Calu3 (cell line): ENCODE results near the gene LSS. TPM values are rescaled to one million over a fixed set of nuclear protein-coding genes. Genes with fewer than 3 reads are reported as not detected.

ENCODE experiments used
- BruUV-seq: library from RNA; stranded (reverse); fragments of 400-500 nt; replicated peaks from 2 replicates; lab custom pipeline; 2021; lab: Mats Ljungman, UMichigan
- CTCF ChIA-PET: fragments of 300-600 bp; sonication (Branson Sonifier 250); formaldehyde crosslinking; loops from one replicate; lab custom pipeline; 2022; ENCODE audit warnings: antibody characterized with exemption; lab: Charles Lee
- DNase-seq: peaks from one replicate; pipeline ENCODE4 v3.0.0; 2022
- H3K27ac Mint-ChIP-seq: one replicate; pipeline ENCODE4 v1.8.0; 2022; ENCODE audit warnings: mixed read lengths; ENCODE audit not compliant: unreplicated experiment
- H3K27me3 Mint-ChIP-seq: one replicate; pipeline ENCODE4 v1.8.0; 2022; ENCODE audit warnings: mixed read lengths; ENCODE audit not compliant: unreplicated experiment
- H3K36me3 Mint-ChIP-seq: one replicate; pipeline ENCODE4 v1.8.0; 2022; ENCODE audit warnings: mild to moderate bottlenecking, moderate library complexity, mixed read lengths; ENCODE audit not compliant: insufficient read depth, unreplicated experiment
- H3K4me1 Mint-ChIP-seq: one replicate; pipeline ENCODE4 v1.8.0; 2022; ENCODE audit warnings: mild to moderate bottlenecking, low read depth, mixed read lengths; ENCODE audit not compliant: unreplicated experiment
- H3K4me3 Mint-ChIP-seq: one replicate; pipeline ENCODE4 v1.8.0; 2022; ENCODE audit warnings: mild to moderate bottlenecking, low read depth, moderate library complexity, mixed read lengths; ENCODE audit not compliant: unreplicated experiment
- H3K9me3 Mint-ChIP-seq: one replicate; pipeline ENCODE4 v1.8.0; 2022; ENCODE audit warnings: low read depth, mixed read lengths; ENCODE audit not compliant: unreplicated experiment
- intact Hi-C: fragments of 100-400 bp; cut with micrococcal nuclease; formaldehyde crosslinking; loops from one replicate; pipeline ENCODE4 v1.10.0; 2022; ENCODE audit not compliant: unreplicated experiment
- total RNA-seq: library from RNA; stranded (reverse); gene quantifications from 2 replicates; pipeline ENCODE4 v1.2.3, GENCODE V29; 2022
- TF ChIP-seq, protein P1 (sequence below): fragments of 200-600 bp; IDR thresholded peaks from one replicate; pipeline ENCODE4 v1.8.0; 2022; ENCODE audit warnings: antibody characterized with exemption; ENCODE audit not compliant: unreplicated experiment

The LSS gene
- total RNA-seq, 1 experiment from 2014 or later = 55.1 TPM

DNA sequence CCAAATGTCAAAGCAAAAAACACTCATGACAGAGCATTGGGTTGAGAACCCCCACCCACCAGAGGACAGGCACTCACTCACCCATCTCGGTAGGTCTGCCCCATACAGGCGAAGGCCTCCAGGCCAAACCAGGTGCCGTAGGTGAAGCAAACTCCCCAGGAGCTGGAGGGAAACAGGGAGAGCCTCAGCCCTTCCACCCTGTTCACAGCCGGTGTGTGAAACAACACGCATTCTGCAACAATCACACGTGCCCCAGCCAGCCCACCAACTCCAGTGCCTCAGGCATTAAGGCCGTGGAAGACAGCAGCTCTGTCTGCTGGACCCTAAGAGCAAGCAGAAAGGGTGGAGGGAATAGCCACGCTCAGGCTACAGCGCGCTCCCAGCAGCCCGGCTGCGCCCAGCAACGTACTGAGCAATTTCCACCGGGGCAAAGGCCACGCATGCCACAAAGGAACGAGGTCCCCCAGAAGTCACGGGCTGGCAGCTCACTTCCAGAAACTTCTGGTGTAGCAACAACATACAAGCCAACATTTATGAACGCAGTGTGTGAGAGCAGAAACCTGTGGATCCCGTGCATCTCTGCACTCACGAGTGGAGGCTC is 32.9 kb downstream of the LSS start:
- no peaks in the 10 kb centered on the region for H3K4me1 Mint-ChIP-seq
- intact Hi-C loops = no loop called here
- TF ChIP-seq, protein P1, sequence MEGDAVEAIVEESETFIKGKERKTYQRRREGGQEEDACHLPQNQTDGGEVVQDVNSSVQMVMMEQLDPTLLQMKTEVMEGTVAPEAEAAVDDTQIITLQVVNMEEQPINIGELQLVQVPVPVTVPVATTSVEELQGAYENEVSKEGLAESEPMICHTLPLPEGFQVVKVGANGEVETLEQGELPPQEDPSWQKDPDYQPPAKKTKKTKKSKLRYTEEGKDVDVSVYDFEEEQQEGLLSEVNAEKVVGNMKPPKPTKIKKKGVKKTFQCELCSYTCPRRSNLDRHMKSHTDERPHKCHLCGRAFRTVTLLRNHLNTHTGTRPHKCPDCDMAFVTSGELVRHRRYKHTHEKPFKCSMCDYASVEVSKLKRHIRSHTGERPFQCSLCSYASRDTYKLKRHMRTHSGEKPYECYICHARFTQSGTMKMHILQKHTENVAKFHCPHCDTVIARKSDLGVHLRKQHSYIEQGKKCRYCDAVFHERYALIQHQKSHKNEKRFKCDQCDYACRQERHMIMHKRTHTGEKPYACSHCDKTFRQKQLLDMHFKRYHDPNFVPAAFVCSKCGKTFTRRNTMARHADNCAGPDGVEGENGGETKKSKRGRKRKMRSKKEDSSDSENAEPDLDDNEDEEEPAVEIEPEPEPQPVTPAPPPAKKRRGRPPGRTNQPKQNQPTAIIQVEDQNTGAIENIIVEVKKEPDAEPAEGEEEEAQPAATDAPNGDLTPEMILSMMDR = no peak
- no peak overlapping the region for H3K27ac Mint-ChIP-seq
- CTCF ChIA-PET = interaction anchor here (0.6 kb wide), 1 partner anchor 66 kb away, joined by 3 read pairs; no protein-coding TSS in a partner anchor
- H3K9me3 Mint-ChIP-seq = no peaks in the 10 kb centered on the region
- DNase-seq = no peak
- BruUV-seq = no TSS peak
- peaks cover 33% of the 10 kb centered on the region for H3K36me3 Mint-ChIP-seq
- H3K4me3 Mint-ChIP-seq = no peak overlapping the region
- no peaks in the 10 kb centered on the region for H3K27me3 Mint-ChIP-seq

DNA sequence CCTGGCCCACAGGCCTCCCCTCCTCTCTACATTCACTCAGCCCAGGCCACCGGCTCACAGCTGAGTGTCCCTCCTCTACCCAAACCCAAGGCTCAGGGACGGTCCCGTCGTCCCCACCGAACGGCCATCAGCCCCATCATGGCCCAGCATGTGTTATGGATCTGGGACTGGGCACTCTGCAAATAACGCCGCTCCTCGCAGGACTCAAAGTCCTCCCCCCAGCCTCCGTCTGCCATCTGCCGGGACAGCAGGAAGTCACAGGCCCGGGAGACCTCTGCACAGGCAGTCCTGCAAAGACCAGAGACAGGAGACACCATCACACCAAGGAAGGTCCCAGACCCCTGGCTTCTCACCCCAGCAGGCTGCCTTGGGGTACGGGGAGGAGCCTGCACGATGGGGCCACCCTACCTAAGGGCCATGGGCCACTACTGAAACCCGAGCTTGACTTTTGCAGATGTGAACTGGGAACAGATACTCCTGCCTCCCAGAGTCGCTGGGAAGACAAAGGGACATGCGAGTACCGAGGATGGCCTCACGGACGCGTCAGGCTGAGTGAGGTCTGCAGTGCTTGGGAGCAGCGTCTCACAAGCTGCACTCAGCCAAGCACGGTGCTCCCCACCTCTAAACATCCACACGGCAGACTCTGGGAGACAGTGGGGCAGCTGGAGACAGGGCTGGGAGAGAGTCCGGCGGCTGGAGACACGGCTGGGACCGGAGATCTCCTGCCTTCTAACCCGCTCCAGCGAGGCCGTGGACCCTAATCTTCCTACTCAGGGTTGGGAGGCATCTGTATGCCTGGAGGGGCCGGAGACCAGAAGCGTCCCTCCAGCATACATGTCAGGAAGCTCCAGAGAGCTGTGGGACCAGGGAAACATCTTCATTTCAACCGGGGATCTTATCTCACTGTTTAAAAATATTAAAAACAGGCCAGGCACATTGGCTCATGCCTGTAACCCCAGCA is 33.9 kb downstream of the LSS start:
- no peaks in the 10 kb centered on the region for H3K27me3 Mint-ChIP-seq

DNA sequence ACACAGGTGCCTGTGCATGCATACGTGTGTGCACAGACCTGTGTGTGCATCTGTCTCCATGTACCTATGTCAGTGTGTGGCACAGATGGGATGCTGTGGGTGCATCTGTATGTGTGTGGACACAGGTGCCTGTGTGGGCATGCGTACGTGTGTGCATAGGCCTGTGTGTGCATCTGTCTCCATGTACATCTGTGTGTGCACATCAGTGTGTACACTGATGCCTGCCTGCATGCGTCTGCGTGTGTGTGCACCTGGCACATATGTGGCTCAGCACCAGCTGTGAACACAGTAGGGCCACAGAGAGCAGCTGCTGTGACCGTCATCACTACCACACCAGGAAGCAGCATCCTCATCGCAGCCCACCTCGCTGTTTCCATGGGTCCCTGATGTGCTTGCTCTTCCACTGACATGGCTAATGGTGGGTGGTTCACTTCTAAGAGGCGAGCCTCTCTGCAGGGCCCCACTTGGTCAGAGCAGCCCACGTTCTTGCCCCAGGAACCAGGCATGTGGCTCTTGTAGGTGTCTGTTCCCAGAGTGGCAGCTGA is 34.7 kb downstream of the LSS start:
- H3K36me3 Mint-ChIP-seq = peaks cover 39% of the 10 kb centered on the region
- H3K4me1 Mint-ChIP-seq = peaks cover 4% of the 10 kb centered on the region
- no peaks in the 10 kb centered on the region for H3K9me3 Mint-ChIP-seq
- no TSS peak for BruUV-seq
- CTCF ChIA-PET = no interaction called here
- H3K4me3 Mint-ChIP-seq = no peak overlapping the region
- no peak overlapping the region for H3K27ac Mint-ChIP-seq
- TF ChIP-seq, protein P1 = no peak
- H3K27me3 Mint-ChIP-seq = no peaks in the 10 kb centered on the region
- intact Hi-C loops = no loop called here
- no peak for DNase-seq

More for the DNA sequence above, 33.9 kb downstream of the LSS start:
- Mint-ChIP-seq H3K27ac (no peak overlapping the region), H3K4me1 (no peaks in the 10 kb centered on the region), H3K9me3 (no peaks in the 10 kb centered on the region), H3K4me3 (no peak overlapping the region), H3K36me3 (peaks cover 35% of the 10 kb centered on the region)
- TF ChIP-seq, protein P1 = no peak
- intact Hi-C loops = no loop called here
- no TSS peak for BruUV-seq
- DNase-seq = no peak
- CTCF ChIA-PET = interaction anchor here (0.6 kb wide), 1 partner anchor 67 kb away, joined by 3 read pairs; no protein-coding TSS in a partner anchor

DNA sequence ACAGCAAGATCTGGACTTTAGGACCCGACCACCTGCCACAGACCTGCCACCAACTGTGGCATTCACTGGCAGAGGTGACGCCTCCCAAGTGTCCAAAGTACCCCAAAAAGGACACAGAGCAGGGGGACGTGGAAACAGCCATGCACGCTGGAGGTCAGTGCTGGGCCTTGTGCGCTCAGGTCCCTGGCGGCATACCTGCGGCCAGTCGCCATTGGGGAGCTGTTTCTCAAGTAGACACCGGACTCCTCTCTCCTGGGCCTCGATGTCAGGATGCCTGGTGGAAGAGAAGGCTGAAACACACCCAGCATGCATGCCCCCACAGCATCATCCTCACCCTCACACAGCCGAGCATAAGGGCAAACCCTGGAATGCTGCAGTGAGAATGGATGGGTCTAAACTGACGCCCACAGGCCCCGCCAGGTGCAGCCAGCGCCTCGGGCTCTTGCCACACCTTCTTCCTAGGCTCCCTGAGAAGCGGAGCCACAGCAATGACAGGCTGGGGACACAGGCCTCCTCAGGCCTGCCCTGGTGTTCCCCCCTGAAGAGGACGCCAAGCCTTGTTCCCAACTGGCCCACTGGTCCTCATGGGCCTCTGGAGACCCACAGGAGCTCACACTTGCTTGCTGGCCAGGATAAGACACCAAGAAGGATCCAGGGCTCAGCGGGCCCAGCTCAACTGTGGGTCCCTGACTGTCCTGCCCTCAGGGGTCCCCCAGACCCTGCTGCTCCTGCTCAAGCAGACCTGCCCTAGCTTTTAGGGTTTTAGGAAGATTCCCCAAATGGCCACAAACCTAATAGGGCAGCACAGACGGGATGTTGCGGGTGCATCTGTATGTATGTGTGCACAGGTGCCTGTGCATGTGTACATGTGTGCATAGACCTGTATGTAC is 36.6 kb downstream of the LSS start:
- H3K27ac Mint-ChIP-seq = no peak overlapping the region
- peaks cover 33% of the 10 kb centered on the region for H3K36me3 Mint-ChIP-seq
- H3K4me3 Mint-ChIP-seq = no peak overlapping the region
- no peaks in the 10 kb centered on the region for H3K9me3 Mint-ChIP-seq
- BruUV-seq = no TSS peak
- CTCF ChIA-PET = no interaction called here
- peaks cover 16% of the 10 kb centered on the region for H3K4me1 Mint-ChIP-seq
- no peak for DNase-seq
- TF ChIP-seq, protein P1 = no peak
- H3K27me3 Mint-ChIP-seq = no peaks in the 10 kb centered on the region
- intact Hi-C loops = no loop called here
